ENCODE data around the gene LIMD2. TPM values are rescaled to one million over a fixed set of nuclear protein-coding genes. Genes with fewer than 3 reads are reported as not detected.

LIMD2 gene
- total RNA-seq, 2 donors from 2014 or later: 97.5 to 111 TPM

GRCh38 chr17:63706336-63707082, 6.6 kb upstream of the LIMD2 start:
- Mint-ChIP-seq H3K9me3 (no peaks in the 10 kb centered on the region), H3K4me1 (peaks cover 17% of the 10 kb centered on the region), H3K27ac (no peak overlapping the region), H3K4me3 (no peak overlapping the region), H3K36me3 (ENCODE audit: low read depth) (peaks cover 42% of the 10 kb centered on the region), H3K27me3 (ENCODE audit: insufficient read depth) (no peaks in the 10 kb centered on the region)
- WGBS, 2 experiments (ENCODE audit: insufficient coverage in 1 of 2, insufficient read length in 1 of 2): 90 to 91% methylated on average over 5 to 7 of the region's 7 CpGs
- no peak overlapping the region for H3K4me3 ChIP-seq (ENCODE audit: low read length)
- H3K27ac ChIP-seq (ENCODE audit: low read depth, low read length): no peak overlapping the region
- H3K27me3 ChIP-seq (ENCODE audit: control insufficient read depth, insufficient read depth, low read length, poor library complexity, severe bottlenecking): no peaks in the 10 kb centered on the region
- H3K36me3 ChIP-seq (ENCODE audit: control insufficient read depth, insufficient read depth, low read length): peaks cover 41% of the 10 kb centered on the region
- H3K4me1 ChIP-seq (ENCODE audit: control insufficient read depth, insufficient read depth, low read length): no peaks in the 10 kb centered on the region
- peak; percentile 54 for DNase-seq
- H3K9me3 ChIP-seq (ENCODE audit: control insufficient read depth, low read length): no peaks in the 10 kb centered on the region
- TF ChIP-seq, protein P1, sequence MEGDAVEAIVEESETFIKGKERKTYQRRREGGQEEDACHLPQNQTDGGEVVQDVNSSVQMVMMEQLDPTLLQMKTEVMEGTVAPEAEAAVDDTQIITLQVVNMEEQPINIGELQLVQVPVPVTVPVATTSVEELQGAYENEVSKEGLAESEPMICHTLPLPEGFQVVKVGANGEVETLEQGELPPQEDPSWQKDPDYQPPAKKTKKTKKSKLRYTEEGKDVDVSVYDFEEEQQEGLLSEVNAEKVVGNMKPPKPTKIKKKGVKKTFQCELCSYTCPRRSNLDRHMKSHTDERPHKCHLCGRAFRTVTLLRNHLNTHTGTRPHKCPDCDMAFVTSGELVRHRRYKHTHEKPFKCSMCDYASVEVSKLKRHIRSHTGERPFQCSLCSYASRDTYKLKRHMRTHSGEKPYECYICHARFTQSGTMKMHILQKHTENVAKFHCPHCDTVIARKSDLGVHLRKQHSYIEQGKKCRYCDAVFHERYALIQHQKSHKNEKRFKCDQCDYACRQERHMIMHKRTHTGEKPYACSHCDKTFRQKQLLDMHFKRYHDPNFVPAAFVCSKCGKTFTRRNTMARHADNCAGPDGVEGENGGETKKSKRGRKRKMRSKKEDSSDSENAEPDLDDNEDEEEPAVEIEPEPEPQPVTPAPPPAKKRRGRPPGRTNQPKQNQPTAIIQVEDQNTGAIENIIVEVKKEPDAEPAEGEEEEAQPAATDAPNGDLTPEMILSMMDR (conservative IDR thresholded peaks at IDR 0.05): no peak
- H3K9ac ChIP-seq (ENCODE audit: extremely low read depth, low read length, poor library complexity, severe bottlenecking): no peak overlapping the region

GRCh38 chr17:63705657-63706056, 5.7 kb upstream of the LIMD2 start:
- H3K36me3 Mint-ChIP-seq (ENCODE audit: low read depth): peaks cover 42% of the 10 kb centered on the region
- no peak overlapping the region for H3K27ac ChIP-seq (ENCODE audit: low read depth, low read length)
- WGBS, 2 experiments (ENCODE audit: insufficient coverage in 1 of 2, insufficient read length in 1 of 2): 78 to 93% methylated on average over 1 to 3 of the region's 3 CpGs

GRCh38 chr17:63704836-63705235, 4.9 kb upstream of the LIMD2 start:
- H3K27ac Mint-ChIP-seq: no peak overlapping the region
- H3K9me3 Mint-ChIP-seq: no peaks in the 10 kb centered on the region
- no peak overlapping the region for H3K27ac ChIP-seq (ENCODE audit: low read depth, low read length)
- TF ChIP-seq, protein P1 (conservative IDR thresholded peaks at IDR 0.05): no peak
- H3K4me1 Mint-ChIP-seq: peaks cover 21% of the 10 kb centered on the region
- no peak overlapping the region for H3K4me3 Mint-ChIP-seq
- H3K27me3 Mint-ChIP-seq (ENCODE audit: insufficient read depth): no peaks in the 10 kb centered on the region
- 91 to 96% methylated on average over 5 to 9 of the region's 9 CpGs for WGBS, 2 experiments (ENCODE audit: insufficient coverage in 1 of 2, insufficient read length in 1 of 2)
- H3K4me3 ChIP-seq (ENCODE audit: low read length): no peak overlapping the region
- peaks cover 36% of the 10 kb centered on the region for H3K36me3 Mint-ChIP-seq (ENCODE audit: low read depth)
- H3K9ac ChIP-seq (ENCODE audit: extremely low read depth, low read length, poor library complexity, severe bottlenecking): no peak overlapping the region
- no peaks in the 10 kb centered on the region for H3K9me3 ChIP-seq (ENCODE audit: control insufficient read depth, low read length)
- H3K36me3 ChIP-seq (ENCODE audit: control insufficient read depth, insufficient read depth, low read length): peaks cover 30% of the 10 kb centered on the region
- no peaks in the 10 kb centered on the region for H3K27me3 ChIP-seq (ENCODE audit: control insufficient read depth, insufficient read depth, low read length, poor library complexity, severe bottlenecking)
- DNase-seq: no peak
- no peaks in the 10 kb centered on the region for H3K4me1 ChIP-seq (ENCODE audit: control insufficient read depth, insufficient read depth, low read length)

More at GRCh38 chr17:63705657-63706056, 5.7 kb upstream of the LIMD2 start:
- Histone ChIP-seq H3K9me3 (ENCODE audit: control insufficient read depth, low read length) (no peaks in the 10 kb centered on the region), H3K4me3 (ENCODE audit: low read length) (no peak overlapping the region), H3K4me1 (ENCODE audit: control insufficient read depth, insufficient read depth, low read length) (no peaks in the 10 kb centered on the region), H3K36me3 (ENCODE audit: control insufficient read depth, insufficient read depth, low read length) (peaks cover 38% of the 10 kb centered on the region), H3K9ac (ENCODE audit: extremely low read depth, low read length, poor library complexity, severe bottlenecking) (no peak overlapping the region), H3K27me3 (ENCODE audit: control insufficient read depth, insufficient read depth, low read length, poor library complexity, severe bottlenecking) (no peaks in the 10 kb centered on the region)
- no peaks in the 10 kb centered on the region for H3K9me3 Mint-ChIP-seq
- H3K4me1 Mint-ChIP-seq: peaks cover 21% of the 10 kb centered on the region
- no peaks in the 10 kb centered on the region for H3K27me3 Mint-ChIP-seq (ENCODE audit: insufficient read depth)
- H3K4me3 Mint-ChIP-seq: no peak overlapping the region
- no peak for DNase-seq
- TF ChIP-seq, protein P1 (conservative IDR thresholded peaks at IDR 0.05): no peak
- no peak overlapping the region for H3K27ac Mint-ChIP-seq

Data from endodermal cell (in vitro differentiated cells).